Effector memory CD8-positive, alpha-beta T cell (primary cell): ENCODE data around the gene CGREF1.

Experiments used
- ATAC-seq: fragments of 150-1000 bp; cut with Tn5 transposase; replicated peaks from 2 replicates; pipeline ENCODE4 v1.10.0; 2021; ENCODE audit warnings: mild to moderate bottlenecking, moderate library complexity
- DNase-seq, 3 experiments: peaks; one replicate each; pipeline ENCODE4 v3.0.0; 2021
- H3K27ac Mint-ChIP-seq, 2 donors: one replicate each; pipeline ENCODE4 v1.8.0; 2022; ENCODE audit warnings: mild to moderate bottlenecking in 2 of 2, mixed read lengths in 2 of 2, moderate library complexity in 2 of 2
- H3K27me3 Mint-ChIP-seq, 2 donors: one replicate each; pipeline ENCODE4 v1.8.0; 2022; ENCODE audit warnings: mixed read lengths in 2 of 2
- H3K36me3 Mint-ChIP-seq: one replicate; pipeline ENCODE4 v1.8.0; 2022; ENCODE audit warnings: mild to moderate bottlenecking, moderate library complexity, mixed read lengths; ENCODE audit not compliant: insufficient read depth
- H3K4me1 Mint-ChIP-seq, 2 donors: one replicate each; pipeline ENCODE4 v1.8.0; 2022; ENCODE audit warnings: low read depth in 2 of 2, mixed read lengths in 2 of 2
- H3K4me3 Mint-ChIP-seq, 2 donors: one replicate each; pipeline ENCODE4 v1.8.0; 2022; ENCODE audit warnings: mild to moderate bottlenecking in 2 of 2, mixed read lengths in 2 of 2, moderate library complexity in 2 of 2
- H3K9me3 Mint-ChIP-seq, 2 donors: one replicate each; pipeline ENCODE4 v1.8.0; 2022; ENCODE audit warnings: mixed read lengths in 2 of 2

CGREF1 gene

DNA sequence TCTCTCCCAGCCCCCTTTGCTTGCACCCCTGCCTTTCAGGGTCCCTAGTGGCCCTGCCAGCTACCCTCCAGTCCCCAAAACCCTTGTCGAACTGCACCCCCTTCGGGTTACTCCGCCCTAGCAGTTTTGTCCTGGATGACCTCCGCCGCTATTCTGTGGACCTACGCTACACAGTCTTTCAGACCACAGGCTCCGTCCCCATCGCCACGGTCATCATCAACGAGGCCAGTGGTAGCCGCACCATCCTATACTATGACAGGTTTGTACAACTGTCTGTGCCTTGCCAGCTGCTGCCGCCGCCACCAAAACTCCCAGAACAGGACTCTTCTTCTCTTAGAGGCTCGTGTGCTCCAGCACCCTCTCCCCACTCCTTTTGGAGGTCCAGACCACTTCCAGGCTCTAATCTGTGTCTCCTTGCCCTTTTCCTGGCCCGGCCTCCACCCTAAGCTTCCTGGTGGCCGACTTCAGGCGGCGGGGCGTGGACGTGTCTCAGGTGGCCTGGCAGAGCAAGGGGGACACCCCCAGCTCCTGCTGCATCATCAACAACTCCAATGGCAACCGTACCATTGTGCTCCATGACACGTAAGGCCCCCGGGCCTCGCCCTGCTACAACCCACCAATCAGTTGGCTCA, 24.5 kb downstream of the CGREF1 start:
- H3K4me1 Mint-ChIP-seq = peaks cover 7 to 20% of the 10 kb centered on the region in 2 donors
- DNase-seq = no peak
- H3K27me3 Mint-ChIP-seq = no peaks in the 10 kb centered on the region
- H3K9me3 Mint-ChIP-seq = no peaks in the 10 kb centered on the region
- no peak for ATAC-seq
- no peak overlapping the region for H3K27ac Mint-ChIP-seq
- H3K36me3 Mint-ChIP-seq = no peaks in the 10 kb centered on the region
- no peak overlapping the region for H3K4me3 Mint-ChIP-seq

DNA sequence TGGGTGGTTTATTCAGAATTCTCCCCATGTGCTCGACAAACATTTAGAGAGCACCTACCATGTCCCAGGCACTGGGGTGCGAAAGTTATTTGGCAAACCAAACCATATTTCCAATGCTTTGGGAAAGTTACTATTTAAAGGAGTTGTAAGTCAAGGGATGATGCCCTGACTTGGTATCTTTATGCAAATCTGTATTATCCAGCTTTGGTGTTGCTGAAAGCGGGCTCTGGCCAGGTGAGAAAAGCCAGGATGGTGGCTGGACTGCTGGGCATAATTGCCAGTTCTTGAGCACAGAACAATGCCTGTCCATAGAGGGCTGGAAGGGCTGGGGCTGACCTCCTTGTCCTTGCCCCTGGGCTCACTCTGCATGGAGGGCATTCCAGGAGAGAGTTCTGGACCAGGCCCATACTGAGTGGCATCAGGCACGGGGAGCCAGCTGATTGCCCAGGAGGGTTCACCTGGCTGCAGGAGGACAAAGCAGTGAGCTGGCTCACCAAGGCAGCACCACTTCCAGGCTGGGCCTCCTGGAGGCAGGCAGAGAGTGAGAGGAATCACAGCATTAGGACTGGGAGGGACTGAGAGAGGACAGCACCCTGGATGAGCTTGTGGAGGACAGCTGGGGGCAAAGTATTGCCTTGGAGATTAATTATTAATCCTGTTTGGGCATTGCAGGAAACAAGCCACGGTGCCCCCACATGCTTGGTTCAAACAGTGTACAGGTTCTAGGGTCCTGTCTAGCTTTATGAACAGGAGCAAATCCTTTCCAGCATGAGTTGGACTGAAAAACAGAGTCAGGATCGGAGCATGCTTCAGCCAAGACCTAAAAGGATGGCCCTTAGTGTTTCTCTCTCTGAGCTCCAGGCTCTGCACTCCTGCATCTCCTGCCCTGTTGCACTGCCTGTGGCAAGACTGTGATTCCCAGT, 25.2 kb downstream of the CGREF1 start:
- no peaks in the 10 kb centered on the region for H3K27me3 Mint-ChIP-seq

DNA sequence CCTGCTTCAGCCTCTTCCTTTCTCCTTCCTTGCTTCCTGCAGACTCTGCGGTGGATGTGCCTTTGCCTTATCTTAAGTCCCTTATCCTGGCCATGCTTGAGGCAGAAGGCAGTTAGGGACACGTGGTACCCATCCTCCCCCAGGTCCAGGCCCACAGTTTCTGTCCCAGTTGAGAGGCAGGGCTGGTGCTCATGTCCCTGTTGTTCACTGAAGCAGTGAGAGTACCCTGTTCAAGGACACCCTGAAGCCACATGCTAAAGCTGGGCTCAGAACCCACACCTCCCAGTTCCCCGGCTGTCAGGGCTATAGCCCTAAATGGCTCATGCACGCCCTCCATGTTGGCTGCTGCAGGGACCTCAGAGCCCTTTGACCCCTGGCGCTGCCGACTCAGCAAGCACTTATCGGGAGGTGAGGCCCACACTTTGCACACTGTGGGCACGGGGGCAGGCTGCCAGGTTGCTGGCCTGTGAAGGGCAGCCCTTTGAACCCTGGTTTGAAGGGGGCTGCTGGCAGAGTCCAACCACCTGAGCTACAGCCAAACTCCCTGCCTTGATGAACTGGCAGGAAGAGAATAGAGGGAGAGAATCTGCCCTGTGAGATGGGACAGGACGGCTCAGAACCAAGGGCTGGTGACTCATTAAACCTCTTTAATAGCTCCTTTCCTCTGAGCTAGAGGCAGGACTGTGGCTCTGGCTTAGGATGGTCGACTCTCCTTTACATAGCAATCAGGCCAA, 26.1 kb downstream of the CGREF1 start:
- no peak for DNase-seq
- Mint-ChIP-seq H3K4me3 (no peak overlapping the region), H3K27me3 (no peaks in the 10 kb centered on the region), H3K9me3 (no peaks in the 10 kb centered on the region), H3K27ac (no peak overlapping the region), H3K36me3 (no peaks in the 10 kb centered on the region), H3K4me1 (peaks cover 7 to 14% of the 10 kb centered on the region in 2 donors)
- ATAC-seq = no peak

More for the DNA sequence above, 25.2 kb downstream of the CGREF1 start:
- no peak for DNase-seq
- no peak overlapping the region for H3K27ac Mint-ChIP-seq
- no peaks in the 10 kb centered on the region for H3K36me3 Mint-ChIP-seq
- no peaks in the 10 kb centered on the region for H3K9me3 Mint-ChIP-seq
- H3K4me1 Mint-ChIP-seq = peaks cover 7 to 15% of the 10 kb centered on the region in 2 donors
- no peak for ATAC-seq
- H3K4me3 Mint-ChIP-seq = no peak overlapping the region

DNA sequence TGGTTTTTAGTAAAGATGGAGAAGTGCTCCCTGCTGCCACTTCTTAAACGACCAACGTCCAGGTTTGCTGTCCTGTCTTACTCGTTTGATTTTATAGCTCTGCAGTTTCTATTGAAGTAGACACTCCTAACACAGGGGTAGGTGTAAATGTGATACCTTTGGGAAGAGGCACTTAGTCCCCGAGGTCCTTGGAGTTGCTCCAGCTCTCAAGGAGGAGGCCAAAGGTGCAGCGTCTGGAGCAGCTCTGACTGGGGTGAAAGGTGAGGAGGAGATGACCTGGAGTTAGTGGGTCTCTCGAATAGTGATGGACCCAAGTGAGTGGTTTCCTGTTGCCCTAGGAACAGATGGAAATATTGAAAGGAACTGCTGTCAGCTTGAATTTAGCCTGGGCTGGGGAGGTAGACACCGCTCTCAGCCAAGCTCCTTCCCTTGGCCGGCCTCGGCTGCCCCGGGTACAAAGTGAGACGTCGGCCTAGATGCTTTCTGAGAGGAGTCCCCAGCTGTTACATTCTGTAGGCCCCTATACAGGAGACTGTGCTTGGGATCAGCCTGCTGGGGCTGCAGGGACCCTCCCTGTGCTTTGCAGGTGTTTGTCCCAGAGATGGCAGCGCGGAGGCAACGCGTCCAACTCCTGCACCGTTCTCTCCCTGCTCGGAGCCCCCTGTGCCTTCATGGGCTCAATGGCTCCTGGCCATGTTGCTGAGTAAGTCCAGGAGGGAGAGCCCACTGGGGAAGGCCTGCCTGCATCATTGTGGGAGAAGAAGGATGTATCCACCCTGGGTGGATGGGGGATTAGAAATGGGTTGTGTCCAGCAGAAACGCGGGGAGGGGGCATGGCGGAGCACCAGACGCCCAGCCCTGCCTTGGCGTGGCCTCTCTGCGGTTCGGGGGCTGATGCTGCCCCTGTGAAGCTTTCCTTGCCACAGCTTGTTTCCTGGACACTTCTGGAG, 26.9 kb downstream of the CGREF1 start:
- no peak overlapping the region for H3K27ac Mint-ChIP-seq
- H3K36me3 Mint-ChIP-seq = no peaks in the 10 kb centered on the region
- H3K27me3 Mint-ChIP-seq = no peaks in the 10 kb centered on the region
- H3K4me1 Mint-ChIP-seq = peaks cover 7 to 17% of the 10 kb centered on the region in 2 donors
- no peaks in the 10 kb centered on the region for H3K9me3 Mint-ChIP-seq
- DNase-seq (no peak), ATAC-seq (no peak)
- no peak overlapping the region for H3K4me3 Mint-ChIP-seq

DNA sequence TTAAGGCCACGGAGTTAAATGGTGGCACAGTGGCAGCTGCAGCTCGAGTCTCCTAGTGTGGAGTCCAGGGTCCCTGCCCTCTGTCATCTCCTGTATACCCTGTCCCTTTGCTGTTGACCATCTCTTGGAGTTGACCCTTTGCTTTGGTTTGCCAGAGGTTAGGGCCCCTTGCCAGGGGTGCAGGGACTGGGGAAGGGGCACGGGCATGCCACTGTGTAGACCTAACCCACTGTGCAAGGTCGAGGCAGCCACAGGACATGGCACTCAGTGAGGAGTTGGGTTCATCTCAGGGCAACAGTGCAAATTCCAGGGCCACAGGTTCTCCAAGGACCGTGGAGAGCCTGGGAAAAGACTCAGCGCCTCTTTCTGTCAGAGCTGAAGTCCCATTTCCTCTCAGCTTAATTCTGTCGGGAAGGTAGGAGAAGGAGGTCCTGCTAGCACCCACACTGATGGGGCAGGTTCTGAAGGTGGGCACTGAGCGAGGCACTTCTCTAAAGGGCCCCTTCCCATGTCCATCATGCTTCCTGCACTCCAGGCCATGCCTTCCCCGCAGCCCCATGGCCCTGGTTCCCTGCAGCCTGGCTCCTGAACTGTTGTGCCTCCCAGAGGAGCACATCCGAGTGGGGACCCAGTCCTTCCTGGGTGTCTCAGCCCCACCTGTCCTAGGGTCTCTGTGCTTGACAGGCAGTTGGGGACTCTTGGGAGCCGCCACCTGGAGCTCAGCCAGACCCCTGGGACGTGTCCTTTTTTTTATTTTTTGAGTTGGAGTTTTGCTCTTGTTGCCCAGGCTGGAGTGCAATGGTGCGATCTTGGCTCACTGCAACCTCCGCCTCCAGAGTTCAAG, 29.6 kb downstream of the CGREF1 start:
- no peaks in the 10 kb centered on the region for H3K9me3 Mint-ChIP-seq
- ATAC-seq (no peak), DNase-seq (no peak)
- no peaks in the 10 kb centered on the region for H3K27me3 Mint-ChIP-seq
- peaks cover 5% of the 10 kb centered on the region for H3K36me3 Mint-ChIP-seq
- H3K4me3 Mint-ChIP-seq = no peak overlapping the region
- no peak overlapping the region for H3K27ac Mint-ChIP-seq
- H3K4me1 Mint-ChIP-seq = peaks cover 8 to 15% of the 10 kb centered on the region in 2 donors

DNA sequence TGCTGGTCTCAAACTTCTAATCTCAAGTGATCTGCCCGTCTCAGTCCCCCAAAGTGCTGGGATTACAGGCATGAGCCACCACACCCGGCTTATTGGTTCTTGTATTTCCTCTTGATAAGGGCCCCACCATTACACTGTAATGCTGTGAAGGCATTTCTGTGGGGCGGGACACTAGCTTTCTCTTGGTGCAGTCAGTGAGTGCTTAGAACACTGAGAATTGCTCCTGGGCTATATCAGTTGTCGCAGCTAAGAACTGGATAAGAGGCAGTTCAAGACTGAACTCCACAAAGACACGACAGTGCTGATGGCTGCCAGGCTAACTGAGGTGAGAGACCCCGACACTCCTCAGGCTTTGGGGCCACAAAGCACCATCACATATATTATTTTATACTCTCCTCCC, 30.3 kb downstream of the CGREF1 start:
- peak overlapping the region in 1 of 2 donors; percentile 46 for H3K27ac Mint-ChIP-seq
- no peaks in the 10 kb centered on the region for H3K9me3 Mint-ChIP-seq
- peaks cover 5% of the 10 kb centered on the region for H3K36me3 Mint-ChIP-seq
- ATAC-seq (no peak), DNase-seq (no peak)
- peaks cover 8 to 15% of the 10 kb centered on the region in 2 donors for H3K4me1 Mint-ChIP-seq
- H3K4me3 Mint-ChIP-seq = no peak overlapping the region
- H3K27me3 Mint-ChIP-seq = no peaks in the 10 kb centered on the region

DNA sequence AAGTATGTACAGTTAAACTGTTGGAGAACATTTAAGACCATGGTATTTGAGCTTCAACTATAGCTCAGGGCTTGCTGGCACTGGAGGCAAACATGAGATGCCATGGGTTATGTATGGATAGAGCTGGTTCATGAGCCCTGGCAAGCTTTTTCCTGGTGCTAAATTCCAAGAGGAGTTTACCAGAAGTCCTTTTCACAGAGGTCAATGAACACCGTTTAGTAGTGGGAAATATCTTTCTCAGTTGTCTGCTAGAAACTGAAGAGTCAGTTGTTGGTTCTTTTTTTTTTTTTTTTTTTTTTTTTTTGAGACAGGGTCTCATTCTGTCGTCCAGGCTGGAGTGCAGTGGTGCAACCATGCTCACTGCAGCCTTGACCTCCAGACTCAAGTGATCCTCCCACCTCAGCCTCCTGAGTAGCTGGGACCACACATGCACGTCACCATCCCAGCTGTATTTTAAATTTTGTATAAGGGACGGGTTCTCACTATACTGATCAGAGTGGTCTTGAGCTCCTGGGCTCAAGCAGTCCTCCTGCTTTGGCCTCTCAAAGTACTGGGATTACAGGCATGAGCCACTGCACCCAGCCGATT, 31.0 kb downstream of the CGREF1 start:
- H3K9me3 Mint-ChIP-seq = no peaks in the 10 kb centered on the region
- H3K36me3 Mint-ChIP-seq = peaks cover 5% of the 10 kb centered on the region
- peaks cover 8 to 15% of the 10 kb centered on the region in 2 donors for H3K4me1 Mint-ChIP-seq
- H3K27ac Mint-ChIP-seq = no peak overlapping the region
- peak overlapping the region in 1 of 2 donors; percentile 80 for H3K4me3 Mint-ChIP-seq
- no peaks in the 10 kb centered on the region for H3K27me3 Mint-ChIP-seq
- no peak for ATAC-seq
- DNase-seq = no peak

DNA sequence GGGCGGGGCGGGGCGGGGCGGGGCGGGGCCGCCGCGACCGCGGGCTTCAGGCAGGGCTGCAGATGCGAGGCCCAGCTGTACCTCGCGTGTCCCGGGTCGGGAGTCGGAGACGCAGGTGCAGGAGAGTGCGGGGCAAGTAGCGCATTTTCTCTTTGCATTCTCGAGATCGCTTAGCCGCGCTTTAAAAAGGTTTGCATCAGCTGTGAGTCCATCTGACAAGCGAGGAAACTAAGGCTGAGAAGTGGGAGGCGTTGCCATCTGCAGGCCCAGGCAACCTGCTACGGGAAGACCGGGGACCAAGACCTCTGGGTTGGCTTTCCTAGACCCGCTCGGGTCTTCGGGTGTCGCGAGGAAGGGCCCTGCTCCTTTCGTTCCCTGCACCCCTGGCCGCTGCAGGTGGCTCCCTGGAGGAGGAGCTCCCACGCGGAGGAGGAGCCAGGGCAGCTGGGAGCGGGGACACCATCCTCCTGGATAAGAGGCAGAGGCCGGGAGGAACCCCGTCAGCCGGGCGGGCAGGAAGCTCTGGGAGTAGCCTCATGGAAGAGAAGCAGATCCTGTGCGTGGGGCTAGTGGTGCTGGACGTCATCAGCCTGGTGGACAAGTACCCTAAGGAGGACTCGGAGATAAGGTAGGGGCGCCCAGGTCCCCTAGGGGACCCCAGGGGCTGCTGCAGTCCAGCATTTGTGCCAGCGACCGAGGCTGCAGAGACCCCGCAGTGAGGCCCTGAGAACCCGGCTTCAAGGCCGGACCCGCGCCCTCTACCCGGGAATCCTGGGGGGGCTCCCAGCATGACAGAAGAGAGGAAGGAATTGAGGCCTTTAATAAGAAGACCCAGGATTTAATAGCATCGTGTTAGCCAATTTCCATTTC, 32.0 kb downstream of the CGREF1 start, which contains the start of gene KHK:
Gene KHK (plus strand): TSS at position 49 of the 870 bp plus-strand sequence. CDS start 488 bp downstream, at position 537.
- Mint-ChIP-seq H3K27me3 (no peaks in the 10 kb centered on the region), H3K4me1 (peaks cover 8 to 15% of the 10 kb centered on the region in 2 donors), H3K4me3 (peak within 1 kb of the TSS; percentile 80 to 82), H3K27ac (peak within 1 kb of the TSS; percentile 33 to 91), H3K9me3 (no peaks in the 10 kb centered on the region), H3K36me3 (peaks cover 5% of the 10 kb centered on the region)
- DNase-seq (no peak), ATAC-seq (no peak)

DNA sequence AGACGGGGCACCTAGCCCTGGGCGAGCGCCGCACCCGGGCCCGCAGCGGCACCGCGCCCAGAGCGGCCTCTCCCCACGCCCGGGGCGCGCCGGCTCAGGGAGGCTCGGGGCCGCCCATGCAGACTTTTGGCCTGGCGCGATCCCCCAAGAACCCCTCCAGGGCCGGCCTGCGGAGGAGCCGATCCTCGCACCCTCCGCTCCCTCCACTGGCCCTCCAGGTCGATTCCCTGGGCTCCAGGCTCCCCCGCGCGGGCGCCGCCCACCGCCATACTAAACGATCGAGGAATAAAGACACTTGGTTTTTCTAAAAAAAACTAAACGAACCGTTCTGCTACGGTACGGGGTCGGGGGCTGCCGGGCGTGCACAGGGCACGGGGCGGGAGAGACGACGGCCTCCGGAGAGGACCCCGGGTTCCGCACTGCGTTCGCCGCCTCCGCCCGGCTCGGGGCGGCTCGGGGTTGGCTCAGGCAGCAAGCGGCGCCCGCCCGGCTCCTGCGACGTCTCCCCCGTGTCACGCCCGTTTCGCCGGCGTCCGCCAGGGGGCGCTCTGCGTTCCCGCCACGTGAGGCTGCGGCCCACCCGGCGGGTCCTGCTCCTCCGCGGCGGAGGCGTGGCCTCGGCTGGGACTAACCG, 32.7 kb downstream of the CGREF1 start:
- peak overlapping the region; percentile 80 to 82 for H3K4me3 Mint-ChIP-seq
- peaks cover 7% of the 10 kb centered on the region for H3K36me3 Mint-ChIP-seq
- no peaks in the 10 kb centered on the region for H3K9me3 Mint-ChIP-seq
- ATAC-seq = peak; percentile 92
- peaks cover 14 to 21% of the 10 kb centered on the region in 2 donors for H3K4me1 Mint-ChIP-seq
- peak overlapping the region in 1 of 2 donors; percentile 91 for H3K27ac Mint-ChIP-seq
- peak; percentile 97 to 99 (median 99) for DNase-seq
- H3K27me3 Mint-ChIP-seq = no peaks in the 10 kb centered on the region

DNA sequence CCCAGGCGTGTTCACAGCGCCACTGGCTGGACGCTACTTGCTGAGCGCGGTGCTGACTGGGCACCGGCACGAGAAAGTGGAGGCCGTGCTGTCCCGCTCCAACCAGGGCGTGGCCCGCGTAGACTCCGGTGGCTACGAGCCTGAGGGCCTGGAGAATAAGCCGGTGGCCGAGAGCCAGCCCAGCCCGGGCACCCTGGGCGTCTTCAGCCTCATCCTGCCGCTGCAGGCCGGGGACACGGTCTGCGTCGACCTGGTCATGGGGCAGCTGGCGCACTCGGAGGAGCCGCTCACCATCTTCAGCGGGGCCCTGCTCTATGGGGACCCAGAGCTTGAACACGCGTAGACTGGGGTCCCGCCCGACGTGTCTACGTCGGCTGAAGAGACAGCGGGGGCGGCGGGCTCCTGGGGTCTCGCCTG, 33.2 kb downstream of the CGREF1 start:
- Mint-ChIP-seq H3K27ac (peak overlapping the region; percentile 33 to 91), H3K27me3 (no peaks in the 10 kb centered on the region), H3K9me3 (no peaks in the 10 kb centered on the region), H3K4me1 (peaks cover 19 to 26% of the 10 kb centered on the region in 2 donors), H3K36me3 (peaks cover 8% of the 10 kb centered on the region), H3K4me3 (peak overlapping the region; percentile 80 to 82)
- DNase-seq (no peak), ATAC-seq (no peak)
